Occipital lobe (tissue), 3 donors: ENCODE data around the gene ZNF280D. TPM values are rescaled to one million over a fixed set of nuclear protein-coding genes. Genes with fewer than 3 reads are reported as not detected.

ENCODE experiments used
- DNase-seq: peaks from one replicate; lab custom pipeline; 2025; lab: John Stamatoyannopoulos, UW
- small RNA-seq: library from RNA; depleted of rRNA; stranded (forward); fragments of <200 nt; gene quantifications from one replicate; pipeline ENCODE3, GENCODE V24; 2014
- total RNA-seq: library from RNA; depleted of rRNA; stranded (reverse); fragments of >200 nt; gene quantifications from one replicate; pipeline ENCODE4 v1.2.3, GENCODE V29; 2014

ZNF280D gene
- total RNA-seq, 1 donor from 2014 or later, result 159 TPM

DNA sequence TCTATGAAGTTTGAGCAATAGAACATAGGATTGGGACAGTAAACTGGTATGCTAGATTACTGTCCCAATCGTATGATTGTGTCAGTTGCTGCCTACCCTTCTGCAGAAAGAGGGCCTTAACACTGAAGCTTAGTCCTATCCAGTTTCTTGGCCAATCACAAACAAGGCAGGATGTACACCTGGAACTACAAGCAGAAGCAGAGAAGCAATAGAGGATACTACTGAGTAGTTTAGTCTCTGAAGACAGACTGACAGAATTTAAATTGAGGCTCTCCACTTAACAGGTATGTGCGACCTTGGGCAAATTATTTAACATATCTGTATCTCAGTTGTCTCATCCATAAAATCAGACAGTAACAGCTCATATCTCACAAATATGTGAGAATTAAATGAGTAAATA, 85.0 kb downstream of the ZNF280D start:
- DNase-seq, result no peak

DNA sequence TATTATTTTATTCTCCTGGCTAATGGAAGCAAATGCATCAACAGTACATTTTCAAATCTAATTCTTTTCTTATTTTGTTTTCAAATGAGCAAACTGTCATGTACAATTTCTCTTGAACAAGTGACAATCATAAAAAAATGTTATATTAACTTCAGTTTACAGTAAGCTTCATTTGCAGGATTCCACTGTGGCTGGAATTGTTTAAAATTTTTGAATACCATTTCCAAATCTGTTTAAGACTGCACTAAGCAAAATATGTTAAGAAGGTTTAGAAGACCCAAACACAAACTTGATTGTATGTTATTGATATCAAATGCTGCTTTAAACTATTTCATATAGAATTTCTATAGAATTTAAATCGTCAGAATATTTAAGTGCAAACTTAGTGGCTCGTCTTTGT, 92.8 kb downstream of the ZNF280D start:
- DNase-seq, result no peak

DNA sequence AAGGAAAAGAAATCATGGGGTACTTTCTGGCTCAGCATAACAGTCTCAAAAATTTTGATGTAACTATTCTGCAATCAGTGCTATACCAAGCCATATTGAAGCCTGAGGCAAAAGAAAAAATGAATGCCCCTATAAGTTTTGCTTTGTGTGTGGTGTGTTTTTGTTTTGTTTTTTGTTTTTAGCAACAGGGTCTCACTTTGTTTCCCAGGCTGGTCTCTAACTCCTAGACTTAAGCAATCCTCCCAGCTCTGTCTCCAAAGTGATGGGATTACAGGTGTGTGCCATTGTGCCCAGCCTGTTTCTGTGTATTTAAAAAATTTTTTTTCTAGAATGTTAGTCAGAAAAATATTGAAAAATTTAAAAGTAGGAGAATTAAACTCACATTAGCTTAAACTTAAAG, 93.2 kb downstream of the ZNF280D start:
- no peak for DNase-seq

DNA sequence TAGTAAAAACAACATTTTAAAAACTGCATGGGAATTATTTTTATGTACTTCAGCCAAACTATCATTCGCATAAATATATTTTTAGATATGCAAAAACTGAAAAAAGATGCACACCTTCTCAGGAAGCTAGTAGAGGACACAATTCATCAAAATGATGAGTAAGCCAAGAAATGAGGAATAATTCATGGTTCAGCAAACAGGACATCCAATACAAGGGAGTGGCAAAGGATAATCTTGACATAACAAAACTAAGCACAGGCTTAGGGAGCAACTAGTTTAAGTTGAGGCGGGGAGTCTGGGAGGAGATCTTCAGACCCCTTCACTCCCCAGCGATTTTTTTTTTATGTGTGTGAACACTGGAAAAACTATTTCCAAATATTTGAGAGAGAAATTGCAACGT, 93.7 kb downstream of the ZNF280D start:
- DNase-seq, result no peak

DNA sequence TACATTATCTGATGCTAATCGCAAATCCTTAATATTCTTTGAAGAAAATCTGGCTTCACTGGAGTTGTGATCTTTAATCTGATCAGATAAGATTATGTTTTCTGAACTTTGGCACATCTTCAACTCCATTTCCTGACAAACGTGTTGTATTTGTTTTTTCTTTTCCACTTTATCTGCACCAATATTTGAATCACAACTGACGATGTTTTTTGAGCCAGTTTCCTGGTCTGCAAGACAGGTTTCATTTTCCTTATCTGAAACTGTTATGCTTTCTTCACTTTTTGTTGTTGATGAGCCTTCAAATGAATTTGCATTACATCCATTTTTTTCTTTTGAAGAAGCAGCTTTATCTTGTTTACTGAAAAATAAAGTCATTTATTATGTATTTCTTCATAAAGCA, 101.5 kb downstream of the ZNF280D start:
- DNase-seq, result no peak

DNA sequence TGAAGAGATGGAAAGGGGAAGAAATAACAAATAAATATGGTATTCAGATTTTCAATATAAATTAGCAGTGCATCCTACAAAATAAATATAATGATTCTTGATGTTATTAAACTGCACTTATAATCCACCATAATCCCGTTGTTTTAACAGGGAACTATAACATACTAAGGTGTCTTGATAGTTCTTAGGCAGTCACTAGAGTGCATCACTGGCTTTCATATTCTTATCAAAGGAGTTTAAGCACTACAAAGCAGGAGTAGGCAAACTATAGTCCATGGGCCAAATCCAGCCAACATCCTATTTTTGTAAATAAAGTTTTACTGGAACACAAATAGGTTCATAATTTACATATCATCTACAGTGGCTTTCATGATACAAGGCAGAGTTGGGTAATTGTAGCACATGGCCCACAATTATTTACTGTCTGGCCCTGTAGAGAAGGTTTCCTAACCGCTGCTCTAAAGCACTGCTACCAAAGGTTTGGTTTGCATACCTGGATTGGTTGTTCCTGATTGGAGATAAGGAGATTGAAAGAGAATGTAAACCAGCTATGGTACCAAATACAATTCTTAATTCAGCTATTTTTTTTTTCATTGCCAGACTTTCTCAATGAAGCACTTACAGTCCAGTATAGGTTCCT, 104.3 kb downstream of the ZNF280D start:
- no peak for DNase-seq

DNA sequence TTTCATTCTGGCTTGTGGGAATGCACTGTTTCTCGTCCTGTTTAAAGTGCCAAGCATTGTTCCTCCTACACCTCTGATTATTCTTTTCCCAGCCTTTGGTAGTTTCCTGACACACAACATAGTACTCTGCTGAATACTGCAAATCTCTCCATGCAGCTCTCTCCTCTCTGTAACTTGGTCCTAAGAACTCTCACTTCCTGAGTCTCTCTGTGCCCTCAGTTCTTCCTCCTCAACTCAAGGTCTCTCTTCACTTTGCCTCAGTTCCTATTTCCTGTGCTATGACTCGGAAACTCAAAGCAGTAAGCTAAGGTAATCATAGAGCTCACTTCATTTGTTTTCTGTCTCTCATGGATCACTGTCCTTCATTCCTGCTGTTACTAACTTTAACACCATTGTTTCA, 113.4 kb downstream of the ZNF280D start:
- DNase-seq, result no peak

DNA sequence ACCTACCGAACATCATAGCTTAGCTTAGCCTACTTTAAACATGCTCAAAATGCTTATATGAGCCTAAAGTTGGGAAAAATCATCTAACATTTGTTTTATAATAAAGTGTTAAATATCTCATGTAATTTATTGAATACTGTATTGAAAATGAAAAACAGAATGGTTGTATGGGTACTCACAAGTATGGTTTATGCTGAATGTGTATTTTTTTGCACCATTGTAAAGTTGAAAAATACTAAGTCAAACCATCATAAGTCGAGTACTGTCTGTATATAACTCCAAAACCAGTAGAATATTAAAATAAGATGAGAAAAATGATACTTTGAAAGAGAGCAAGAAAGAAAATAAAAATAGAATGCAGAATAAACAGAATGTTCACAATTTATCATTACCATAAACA, 115.7 kb downstream of the ZNF280D start:
- no peak for DNase-seq

DNA sequence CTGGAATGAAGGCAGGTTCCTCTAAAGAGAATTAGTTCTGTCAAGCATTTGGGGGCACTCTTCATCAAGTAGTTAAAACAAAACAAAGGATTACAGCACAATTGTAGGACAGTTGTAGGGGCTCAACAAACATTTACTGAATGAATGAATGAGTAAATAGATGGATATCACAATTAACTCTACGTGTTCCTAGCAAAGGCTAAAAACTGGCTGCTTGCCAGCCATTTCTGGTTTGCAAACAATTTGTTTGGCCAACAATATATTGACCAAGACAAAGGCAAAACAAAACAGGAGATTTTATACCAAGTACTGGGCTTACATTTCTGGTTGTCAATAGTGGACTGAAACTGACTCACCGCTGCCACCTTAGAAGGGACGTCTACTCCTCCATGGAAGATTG, 116.8 kb downstream of the ZNF280D start:
- no peak for DNase-seq

DNA sequence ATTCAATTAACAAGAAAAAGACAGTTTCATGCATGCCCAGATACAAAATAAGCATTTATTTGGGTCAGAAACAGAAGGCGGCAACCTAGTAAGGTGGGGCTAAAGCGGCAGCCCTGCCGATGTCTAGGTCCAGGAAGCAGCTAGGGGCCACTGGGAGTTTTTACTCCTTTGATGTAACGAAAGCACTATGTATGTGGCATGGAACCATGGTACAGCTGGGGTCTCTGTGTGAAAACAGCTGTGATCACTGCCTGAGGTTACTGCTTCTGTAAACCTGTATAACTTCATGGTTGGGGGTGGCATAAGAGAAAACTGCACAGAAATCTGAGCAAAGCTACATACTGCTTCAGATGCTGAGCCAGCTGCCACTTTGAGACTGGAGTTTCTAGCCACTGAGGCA, 119.5 kb downstream of the ZNF280D start:
- no peak for DNase-seq

DNA sequence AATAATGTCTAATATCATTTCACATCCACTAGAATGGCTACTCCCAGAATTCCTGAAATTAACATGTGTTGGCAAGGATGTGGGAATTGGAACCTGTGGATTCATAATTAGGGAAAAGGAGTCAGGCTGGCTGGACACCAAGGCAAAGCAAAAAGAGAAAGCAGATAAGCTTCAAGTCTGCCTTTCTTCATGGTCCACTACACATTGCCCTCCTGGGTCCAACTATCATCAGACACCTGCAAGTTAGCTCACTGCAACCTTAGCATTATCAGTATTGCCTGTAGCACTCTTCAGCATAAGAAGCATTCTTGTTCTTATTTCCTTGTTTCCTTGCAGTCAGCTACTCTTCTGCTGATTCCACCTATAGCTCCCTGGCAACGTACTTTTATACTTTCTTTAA, 124.3 kb downstream of the ZNF280D start:
- DNase-seq, result no peak

DNA sequence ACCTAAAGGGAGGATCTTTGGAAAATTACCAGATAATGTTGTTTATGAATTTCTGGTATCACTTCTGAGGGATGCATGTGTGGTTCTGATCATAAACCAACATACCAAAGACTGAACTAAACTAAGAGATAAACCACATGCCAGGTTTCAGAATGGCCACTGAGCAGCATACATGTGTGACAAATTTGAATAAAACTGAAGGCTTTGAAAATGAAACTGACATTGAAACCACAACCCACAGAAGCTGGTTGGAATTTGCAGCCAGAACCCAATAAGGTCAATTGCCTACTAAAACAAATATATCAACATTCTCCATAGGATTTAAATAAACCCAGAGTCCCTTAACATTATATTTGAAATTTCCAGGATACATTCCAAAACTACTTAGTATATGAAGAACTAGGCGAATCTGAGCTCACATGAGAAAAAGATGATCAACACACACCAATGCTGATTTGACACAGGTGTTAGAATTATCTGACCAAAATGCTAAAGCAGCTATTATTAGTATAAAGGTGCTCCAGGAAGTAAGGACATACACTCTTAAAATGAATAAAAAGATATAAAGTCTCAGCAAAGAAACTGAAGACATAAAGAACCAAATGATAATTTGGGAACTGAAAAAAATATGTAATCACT, 125.0 kb downstream of the ZNF280D start:
- no peak for DNase-seq

DNA sequence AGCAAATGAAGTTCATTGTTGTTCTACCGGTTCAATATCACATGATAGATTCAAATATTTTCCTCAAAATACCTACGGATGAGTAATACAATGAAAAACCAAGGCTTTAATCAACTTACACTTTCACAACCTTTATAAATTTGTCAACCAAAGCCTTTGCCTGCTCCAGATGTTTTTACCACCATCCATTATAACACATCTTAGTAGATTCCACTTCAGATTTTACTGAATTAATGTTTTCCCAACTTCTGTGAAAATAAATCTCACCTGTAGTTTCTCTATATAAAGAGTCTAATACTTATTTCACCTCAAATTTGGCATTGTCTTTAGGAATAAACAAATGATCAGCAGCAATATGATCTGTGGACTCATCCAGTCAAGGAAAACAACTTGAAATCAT, 131.1 kb downstream of the ZNF280D start:
- no peak for DNase-seq

DNA sequence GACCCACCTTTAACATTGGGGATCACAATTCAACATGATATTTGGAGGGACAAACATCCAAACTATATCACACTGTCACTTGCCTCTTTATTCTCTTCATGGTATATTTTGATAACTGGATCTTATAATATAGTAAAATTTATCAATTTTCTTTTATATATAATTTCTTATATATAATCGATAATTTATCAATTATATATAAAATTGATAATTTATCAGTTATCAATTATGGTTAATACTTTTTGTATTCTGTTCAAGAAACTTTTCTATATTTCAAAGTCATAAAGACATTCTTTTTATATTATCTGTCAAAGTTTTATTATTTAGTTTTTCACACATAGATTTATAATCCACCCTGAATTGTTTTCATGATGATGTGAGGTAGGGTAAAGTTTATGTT, 132.9 kb downstream of the ZNF280D start:
- DNase-seq, result no peak

DNA sequence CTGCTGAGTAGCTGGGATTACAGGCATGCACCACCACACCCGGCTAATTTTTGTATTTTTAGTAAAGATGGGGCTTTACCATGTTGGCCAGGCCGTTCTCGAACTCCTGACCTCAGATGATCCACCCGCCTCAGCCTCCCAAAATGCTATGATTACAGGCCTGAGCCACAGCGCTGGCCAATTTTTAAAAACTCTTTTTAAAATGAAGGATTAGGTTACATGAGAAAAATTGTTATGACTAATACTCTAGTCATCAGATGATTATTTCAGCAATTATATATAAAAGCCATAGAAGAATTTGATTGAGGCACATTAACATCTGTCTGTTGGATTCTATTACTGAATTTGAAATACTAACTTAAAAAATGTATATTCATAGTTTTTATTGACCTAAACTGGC, 134.3 kb downstream of the ZNF280D start:
- DNase-seq, result no peak

DNA sequence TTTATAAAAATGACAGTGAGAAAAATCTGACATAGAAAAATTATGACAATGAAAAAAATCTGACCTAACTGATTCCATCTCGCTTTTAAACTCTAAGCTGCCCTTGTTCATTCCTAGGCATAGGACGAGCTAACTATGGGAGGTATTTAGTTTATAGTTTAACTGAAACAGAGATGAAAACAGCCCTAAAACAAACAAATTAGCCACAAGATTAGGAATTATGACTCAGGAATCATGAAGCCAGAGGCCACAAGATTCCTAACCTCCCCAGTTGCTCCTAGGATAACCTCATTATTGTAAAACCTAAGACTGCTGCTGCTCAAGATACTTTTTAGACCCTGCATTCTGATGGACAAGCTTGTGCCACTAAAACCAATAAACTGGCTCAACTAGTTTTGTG, 145.6 kb downstream of the ZNF280D start:
- no peak for DNase-seq

DNA sequence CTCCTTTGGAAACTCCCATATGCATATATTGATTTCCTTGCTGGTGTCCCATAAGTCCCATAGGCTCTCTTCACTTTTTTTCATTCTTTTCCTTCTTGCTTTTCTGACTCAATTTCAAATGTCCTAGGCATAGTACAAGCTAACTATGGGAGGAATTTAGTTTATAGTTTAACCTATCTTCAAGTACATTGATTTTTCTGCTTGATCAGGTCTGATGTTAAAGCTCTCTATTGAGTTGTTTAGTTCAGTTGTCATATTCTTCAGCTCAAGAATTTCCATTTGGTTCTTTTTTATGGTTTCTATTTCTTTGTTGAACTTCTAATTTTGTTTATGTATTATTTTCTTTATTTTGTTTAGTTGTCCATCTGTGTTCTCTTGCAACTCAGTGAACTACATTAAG, 147.1 kb downstream of the ZNF280D start:
- DNase-seq, result no peak

DNA sequence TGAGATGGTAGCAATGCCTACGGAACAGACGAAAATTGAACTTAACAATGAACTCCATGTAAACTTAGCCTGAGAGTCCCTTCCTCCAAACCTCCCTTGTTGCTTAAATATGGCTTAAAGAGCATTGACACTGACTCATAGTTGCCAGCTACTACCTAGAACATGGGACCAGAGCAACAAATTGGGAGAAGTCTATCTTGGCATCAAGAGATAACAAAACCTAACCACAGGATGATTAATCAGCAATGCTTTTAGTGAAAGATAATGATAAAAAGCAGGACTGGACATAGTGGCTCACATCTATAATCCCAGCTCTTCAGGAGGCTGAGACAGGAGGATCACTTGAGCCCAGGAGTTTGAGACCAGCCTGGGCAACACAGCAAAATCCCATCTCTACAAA, 150.5 kb downstream of the ZNF280D start:
- no peak for DNase-seq

Small RNAs within 50 kb of the gene (small RNA-seq; reads per million reads assigned to genes)
- gene RF00019, result not detected

Other genes with a start within 250 kb of the ZNF280D start
- gene TCF12, start 185.1 kb upstream of the ZNF280D start, total RNA-seq, result 143 TPM